Thyroid gland (tissue), 4 donors: ENCODE measurements around the gene SPATA31E1.

Source experiments
- POLR2A ChIP-seq, 2 donors: fragments of 450-650 bp; IDR thresholded peaks; one replicate each; pipeline ENCODE4 v1.6.1; 2017; ENCODE audit warnings: antibody characterized with exemption in 2 of 2, mild to moderate bottlenecking in 2 of 2, moderate library complexity in 1 of 2
- TF ChIP-seq, protein P1 (sequence below), 6 experiments: fragments of 200-600 bp in 3 of 6; fragments of 450-650 bp in 3 of 6; sonication (generic) in 3 of 6; IDR thresholded peaks; one replicate each; pipeline ENCODE4 v1.5.1; 2016 to 2019; ENCODE audit warnings: antibody characterized with exemption in 6 of 6, mild to moderate bottlenecking in 2 of 6, inconsistent platforms in 1 of 6, moderate library complexity in 1 of 6

DNA sequence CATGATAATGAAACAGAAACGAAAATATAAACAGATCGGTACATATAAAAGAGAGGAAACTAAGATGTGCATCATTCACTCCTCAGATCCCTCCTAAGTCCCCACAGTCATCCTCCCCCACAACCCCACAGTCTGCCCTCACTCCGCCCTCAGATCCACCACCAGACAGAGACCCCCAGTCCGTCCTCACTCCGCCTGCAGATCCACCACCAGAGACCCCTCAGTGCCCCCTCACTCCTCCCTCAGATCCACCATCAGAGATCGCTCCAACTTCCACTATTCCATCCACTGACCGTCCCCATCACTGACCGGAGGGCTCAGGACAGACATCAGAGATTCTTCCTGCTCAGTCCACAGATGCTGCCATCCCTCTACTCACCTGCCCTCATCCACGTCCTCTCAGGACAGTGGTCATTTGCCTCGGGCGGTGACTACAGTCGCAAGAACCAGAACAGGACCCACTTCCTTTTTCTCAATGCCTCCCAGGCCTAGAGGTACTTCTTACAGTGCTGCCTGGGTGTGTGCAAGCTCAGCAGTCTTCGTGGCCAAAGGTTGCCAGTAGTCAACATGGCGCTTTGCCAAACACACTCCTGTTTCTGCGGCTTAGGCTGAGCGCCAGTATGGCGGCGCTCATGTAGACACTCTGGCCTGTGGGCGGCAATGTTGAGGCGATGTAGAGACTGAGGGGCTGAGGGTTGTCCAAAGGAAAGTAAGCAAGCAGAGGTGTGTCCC, 26.8 kb downstream of the SPATA31E1 start:
- TF ChIP-seq, protein P1, sequence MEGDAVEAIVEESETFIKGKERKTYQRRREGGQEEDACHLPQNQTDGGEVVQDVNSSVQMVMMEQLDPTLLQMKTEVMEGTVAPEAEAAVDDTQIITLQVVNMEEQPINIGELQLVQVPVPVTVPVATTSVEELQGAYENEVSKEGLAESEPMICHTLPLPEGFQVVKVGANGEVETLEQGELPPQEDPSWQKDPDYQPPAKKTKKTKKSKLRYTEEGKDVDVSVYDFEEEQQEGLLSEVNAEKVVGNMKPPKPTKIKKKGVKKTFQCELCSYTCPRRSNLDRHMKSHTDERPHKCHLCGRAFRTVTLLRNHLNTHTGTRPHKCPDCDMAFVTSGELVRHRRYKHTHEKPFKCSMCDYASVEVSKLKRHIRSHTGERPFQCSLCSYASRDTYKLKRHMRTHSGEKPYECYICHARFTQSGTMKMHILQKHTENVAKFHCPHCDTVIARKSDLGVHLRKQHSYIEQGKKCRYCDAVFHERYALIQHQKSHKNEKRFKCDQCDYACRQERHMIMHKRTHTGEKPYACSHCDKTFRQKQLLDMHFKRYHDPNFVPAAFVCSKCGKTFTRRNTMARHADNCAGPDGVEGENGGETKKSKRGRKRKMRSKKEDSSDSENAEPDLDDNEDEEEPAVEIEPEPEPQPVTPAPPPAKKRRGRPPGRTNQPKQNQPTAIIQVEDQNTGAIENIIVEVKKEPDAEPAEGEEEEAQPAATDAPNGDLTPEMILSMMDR (IDR thresholded peaks at IDR 0.05): no peak
- no peak for TF ChIP-seq POLR2A (IDR thresholded peaks at IDR 0.05)
